HuH-7.5 (cell line): ENCODE results near the gene CENPH.
"Not testable (repeated sequence)": the region's sequence is repeated elsewhere in the genome, so short reads cannot be mapped to it uniquely, and the experiment has no call there.

Source experiments
- DNase-seq: peaks from one replicate; pipeline ENCODE4 v3.0.0; 2011; ENCODE audit warnings: low spot score

Gene CENPH

DNA sequence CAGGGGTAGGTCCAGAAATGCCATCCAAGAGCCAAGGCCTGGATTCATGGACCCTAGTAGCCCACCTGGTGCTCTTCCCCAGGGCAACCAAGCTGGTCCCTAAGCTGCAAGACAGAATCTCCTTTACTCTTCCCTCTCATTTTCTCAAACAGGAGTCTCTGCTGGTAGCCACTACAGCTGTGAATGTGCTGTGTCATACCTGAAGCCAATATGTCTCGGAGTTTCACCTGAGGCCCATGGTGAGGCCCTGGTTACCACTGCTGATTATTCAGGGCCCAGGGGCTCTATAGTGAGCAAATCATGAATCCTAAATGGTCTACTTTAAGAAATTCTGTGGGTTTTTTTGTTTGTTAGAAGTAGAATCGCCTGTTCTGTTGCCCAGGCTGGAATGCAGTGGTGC lies 61.2 kb downstream of the CENPH start:
- no peak for DNase-seq

DNA sequence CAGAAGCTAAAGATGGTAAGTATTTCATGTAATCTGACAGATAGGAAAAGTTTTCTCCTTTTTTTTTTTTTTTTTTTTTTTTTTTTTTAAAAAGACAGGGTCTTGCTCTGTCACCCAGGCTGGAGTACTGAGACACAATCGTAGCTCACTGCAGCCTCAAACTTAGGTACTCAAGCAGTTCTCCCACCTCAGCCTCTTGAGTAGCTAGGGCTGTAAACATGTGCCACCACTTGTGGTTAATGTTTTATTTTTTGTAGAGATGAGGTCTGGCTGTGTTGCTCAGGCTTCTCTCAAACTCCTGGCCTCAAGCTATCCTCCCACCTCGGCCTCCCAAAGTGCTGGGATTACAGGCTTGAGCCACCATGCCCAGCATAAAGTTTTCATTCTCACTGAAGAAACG lies 63.1 kb downstream of the CENPH start:
- DNase-seq: no peak

DNA sequence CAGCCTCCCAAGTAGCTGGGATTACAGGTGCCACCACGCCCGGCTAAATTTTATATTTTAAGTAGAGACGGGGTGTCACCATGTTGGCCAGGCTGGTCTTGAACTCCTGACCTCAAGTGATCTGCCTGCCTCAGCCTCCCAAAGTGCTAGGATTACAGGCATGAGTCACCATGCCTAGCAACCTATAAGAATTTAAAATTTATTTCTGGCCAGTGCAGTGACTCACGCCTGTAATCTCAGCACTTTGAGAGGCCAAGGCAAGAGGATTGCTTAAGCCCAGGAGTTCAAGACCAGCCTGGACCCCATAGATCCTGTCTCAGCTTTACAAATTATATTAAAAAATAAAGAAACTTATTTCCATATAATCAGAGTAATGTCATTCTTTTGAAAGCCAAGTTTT lies 66.6 kb downstream of the CENPH start:
- DNase-seq: not testable (repeated sequence)

DNA sequence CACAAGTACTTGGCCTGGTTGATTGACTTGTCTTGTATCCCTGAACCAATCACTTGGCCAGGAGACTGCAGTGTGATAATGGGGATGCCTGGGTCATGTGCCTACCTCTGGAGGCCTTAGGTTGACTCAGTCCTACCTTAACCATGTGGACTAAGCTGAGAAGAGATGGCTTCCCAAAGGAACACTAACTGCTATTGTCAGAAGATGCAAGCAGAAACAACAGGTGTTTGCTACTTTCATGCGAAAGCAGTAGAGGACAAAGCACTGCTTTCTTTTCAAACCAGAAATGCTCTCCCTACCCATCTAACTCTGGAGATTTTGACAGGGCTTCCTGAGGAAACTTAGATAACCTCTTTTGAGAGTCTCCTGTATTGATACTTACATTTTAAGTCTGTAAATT lies 68.2 kb downstream of the CENPH start:
- no peak for DNase-seq
